RCC 7860 (cell line): ENCODE data around the gene ADNP.

Experiments
- DNase-seq: peaks from one replicate; pipeline ENCODE4 v3.0.0-alpha.2; 2015; ENCODE audit warnings: low spot score
- FAIRE-seq: peaks from 2 replicates; lab custom pipeline; 2012; peaks lifted over from hg19 to GRCh38; lab: Jason Lieb, UNC

ADNP gene

GRCh38 chr20:50854506-50855249, 76.6 kb downstream of the ADNP start:
- FAIRE-seq (no peak), DNase-seq (no peak)

GRCh38 chr20:50852085-50852484, 79.2 kb downstream of the ADNP start:
- FAIRE-seq (no peak), DNase-seq (no peak)

DNA sequence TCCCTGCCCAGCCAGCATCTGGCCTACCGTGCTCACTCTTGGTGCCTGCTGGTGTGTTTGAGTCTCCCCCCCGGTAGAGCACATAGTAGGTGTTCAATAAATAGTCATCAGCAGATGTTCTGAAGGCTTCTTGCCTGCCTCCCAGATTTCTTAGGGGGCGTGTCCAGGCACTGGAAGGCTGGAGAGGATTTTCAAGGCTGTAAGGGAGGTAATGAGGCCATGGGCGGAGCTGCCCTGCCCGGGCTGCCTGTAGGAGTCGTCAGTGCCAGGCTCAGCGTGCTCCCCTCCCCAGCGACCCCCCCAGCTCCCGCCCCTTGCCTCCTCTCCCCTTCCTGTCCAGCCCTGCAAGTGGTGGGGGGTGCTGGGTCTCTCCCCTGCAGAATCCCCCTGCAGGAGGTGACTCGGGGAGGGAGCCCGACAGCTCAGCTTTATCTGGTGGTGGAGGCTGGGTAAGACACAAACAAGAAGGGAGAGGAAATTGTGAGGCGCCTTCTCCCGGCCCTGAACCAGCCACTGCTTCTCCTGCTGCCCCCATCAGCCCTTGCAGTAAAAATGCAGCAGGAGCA, 80.4 kb downstream of the ADNP start:
- no peak for DNase-seq
- FAIRE-seq = no peak

GRCh38 chr20:50848846-50849673, 82.2 kb downstream of the ADNP start:
- FAIRE-seq (no peak), DNase-seq (no peak)

GRCh38 chr20:50848341-50848808, 82.9 kb downstream of the ADNP start:
- DNase-seq (no peak), FAIRE-seq (no peak)

GRCh38 chr20:50845566-50846215, 85.5 kb downstream of the ADNP start:
- DNase-seq (no peak), FAIRE-seq (no peak)

GRCh38 chr20:50844430-50845100, 86.7 kb downstream of the ADNP start:
- FAIRE-seq (no peak), DNase-seq (peak; percentile 75)

DNA sequence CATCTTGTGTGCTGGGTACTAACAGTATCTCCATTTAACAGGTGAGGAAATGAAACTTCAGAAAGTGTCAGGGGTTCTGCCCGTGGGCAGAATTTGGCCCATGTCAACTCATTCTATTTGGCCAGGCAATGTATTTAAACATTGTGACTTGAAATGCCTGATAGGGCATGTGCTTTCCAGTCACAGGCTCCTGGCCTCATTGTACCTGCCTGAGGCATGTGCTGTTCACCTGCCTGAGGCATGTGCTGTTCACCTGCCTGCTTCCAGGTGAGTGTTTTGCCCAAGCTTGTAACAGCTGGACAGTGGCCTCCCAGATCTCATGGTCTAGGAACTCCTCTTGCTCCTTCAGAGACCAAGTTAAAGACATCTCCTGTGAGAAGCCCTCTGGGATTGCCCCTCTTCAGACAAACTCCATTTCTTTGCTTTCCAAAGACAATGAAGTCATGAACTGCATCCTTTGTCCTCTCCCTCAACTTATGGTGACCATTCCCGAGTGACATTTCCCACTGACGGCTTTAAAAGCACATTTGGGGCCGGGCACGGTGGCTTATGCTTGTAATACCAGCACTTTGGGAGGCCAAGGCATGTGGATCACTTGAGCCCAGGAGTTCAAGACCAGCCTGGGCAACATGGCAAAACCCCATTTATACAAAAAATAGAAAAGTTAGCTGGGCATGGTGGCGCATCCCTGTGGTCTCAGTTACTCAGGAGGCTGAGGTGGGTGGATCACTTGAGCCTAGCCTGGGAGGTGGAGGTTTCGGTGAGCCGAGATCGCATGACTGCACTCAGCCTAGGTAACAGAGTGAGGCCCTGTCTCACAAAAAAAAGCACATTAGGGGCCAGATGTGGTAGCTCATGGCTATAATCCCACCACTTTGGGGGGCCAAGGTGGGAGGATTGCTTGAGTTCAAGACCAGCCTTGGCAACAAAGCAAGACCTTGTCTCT, 87.6 kb downstream of the ADNP start:
- no peak for FAIRE-seq
- no peak for DNase-seq

GRCh38 chr20:50842821-50843220, 88.4 kb downstream of the ADNP start:
- no peak for FAIRE-seq
- no peak for DNase-seq
